HG03139 (cell line): ENCODE measurements around the gene NEUROG3.
"Not testable (repeated sequence)": the region's sequence is repeated elsewhere in the genome, so short reads cannot be mapped to it uniquely, and the experiment has no call there.

Experiments
- ATAC-seq: cut with Tn5 transposase; IDR thresholded peaks from one replicate; pipeline ENCODE4 v1.9.1; 2021; ENCODE audit not compliant: unreplicated experiment

NEUROG3 gene

GRCh38 chr10:69572159-69573055 is 815 bp downstream of the NEUROG3 start:
- ATAC-seq: no peak

GRCh38 chr10:69571618-69572158 is 1.5 kb downstream of the NEUROG3 start:
- no peak for ATAC-seq

GRCh38 chr10:69570050-69570816 is 3.0 kb downstream of the NEUROG3 start:
- no peak for ATAC-seq

GRCh38 chr10:69569396-69569934 is 3.8 kb downstream of the NEUROG3 start:
- ATAC-seq: no peak

GRCh38 chr10:69568472-69569395 is 4.5 kb downstream of the NEUROG3 start:
- ATAC-seq: no peak

- ATAC-seq: no peak
These were observed 5.3 kb downstream of the NEUROG3 start for GRCh38 chr10:69567920-69568319.

GRCh38 chr10:69562731-69563254 is 10.4 kb downstream of the NEUROG3 start:
- no peak for ATAC-seq

- no peak for ATAC-seq
These were observed 13.7 kb downstream of the NEUROG3 start for GRCh38 chr10:69559525-69559924.

- ATAC-seq: no peak
These were observed 14.7 kb downstream of the NEUROG3 start for GRCh38 chr10:69558559-69558958.

GRCh38 chr10:69554611-69555010 is 18.6 kb downstream of the NEUROG3 start:
- ATAC-seq: no peak

- ATAC-seq: no peak
These were observed 19.9 kb downstream of the NEUROG3 start for GRCh38 chr10:69553328-69553727.

- no peak for ATAC-seq
These were observed 21.0 kb downstream of the NEUROG3 start for GRCh38 chr10:69552268-69552667.

- ATAC-seq: no peak
These were observed 23.3 kb downstream of the NEUROG3 start for GRCh38 chr10:69549959-69550358.

GRCh38 chr10:69541463-69541862 is 31.8 kb downstream of the NEUROG3 start:
- ATAC-seq: no peak

GRCh38 chr10:69538461-69538860 is 34.8 kb downstream of the NEUROG3 start:
- ATAC-seq: no peak

GRCh38 chr10:69537449-69537848 is 35.8 kb downstream of the NEUROG3 start:
- no peak for ATAC-seq

- not testable (repeated sequence) for ATAC-seq
These were observed 36.7 kb downstream of the NEUROG3 start for GRCh38 chr10:69536521-69536920.

- no peak for ATAC-seq
These were observed 39.6 kb downstream of the NEUROG3 start for GRCh38 chr10:69533658-69534057.

GRCh38 chr10:69527961-69528360 is 45.3 kb downstream of the NEUROG3 start:
- ATAC-seq: no peak
